Mesenteric fat pad (tissue), 1 donor: Measurements from ENCODE around the gene RGL1. TPM values are rescaled to one million over a fixed set of nuclear protein-coding genes. Genes with fewer than 3 reads are reported as not detected.
"Not testable (repeated sequence)": the region's sequence is repeated elsewhere in the genome, so short reads cannot be mapped to it uniquely, and the experiment has no call there.

Source experiments
- DNase-seq: peaks from one replicate; pipeline ENCODE4 v3.0.0-alpha.2; 2020; ENCODE audit warnings: low spot score
- long read RNA-seq: library from polyadenylated mRNA; unstranded; transcript quantifications from one replicate; pipeline ENCODE4 v2.0.0, GENCODE V29; 2020
- total RNA-seq: library from RNA; stranded (reverse); fragmentation: NEBNext Ultra II Directional; extraction: Animal tissue kit (Norgen Biotek cat#: 25700); gene quantifications from one replicate; pipeline ENCODE4 v1.2.1, GENCODE V29; 2021
- donor health status: DM: yes; HTN: yes; CAD: no.

The RGL1 gene
- total RNA-seq = 80.8 TPM
- long read RNA-seq, full-length matches to known transcripts = 4 of 25 reads
- long read RNA-seq, partial matches to known transcripts = 6 of 25 reads
- long read RNA-seq, other reads (novel, unspliced or antisense) = 15 of 25 reads

DNA sequence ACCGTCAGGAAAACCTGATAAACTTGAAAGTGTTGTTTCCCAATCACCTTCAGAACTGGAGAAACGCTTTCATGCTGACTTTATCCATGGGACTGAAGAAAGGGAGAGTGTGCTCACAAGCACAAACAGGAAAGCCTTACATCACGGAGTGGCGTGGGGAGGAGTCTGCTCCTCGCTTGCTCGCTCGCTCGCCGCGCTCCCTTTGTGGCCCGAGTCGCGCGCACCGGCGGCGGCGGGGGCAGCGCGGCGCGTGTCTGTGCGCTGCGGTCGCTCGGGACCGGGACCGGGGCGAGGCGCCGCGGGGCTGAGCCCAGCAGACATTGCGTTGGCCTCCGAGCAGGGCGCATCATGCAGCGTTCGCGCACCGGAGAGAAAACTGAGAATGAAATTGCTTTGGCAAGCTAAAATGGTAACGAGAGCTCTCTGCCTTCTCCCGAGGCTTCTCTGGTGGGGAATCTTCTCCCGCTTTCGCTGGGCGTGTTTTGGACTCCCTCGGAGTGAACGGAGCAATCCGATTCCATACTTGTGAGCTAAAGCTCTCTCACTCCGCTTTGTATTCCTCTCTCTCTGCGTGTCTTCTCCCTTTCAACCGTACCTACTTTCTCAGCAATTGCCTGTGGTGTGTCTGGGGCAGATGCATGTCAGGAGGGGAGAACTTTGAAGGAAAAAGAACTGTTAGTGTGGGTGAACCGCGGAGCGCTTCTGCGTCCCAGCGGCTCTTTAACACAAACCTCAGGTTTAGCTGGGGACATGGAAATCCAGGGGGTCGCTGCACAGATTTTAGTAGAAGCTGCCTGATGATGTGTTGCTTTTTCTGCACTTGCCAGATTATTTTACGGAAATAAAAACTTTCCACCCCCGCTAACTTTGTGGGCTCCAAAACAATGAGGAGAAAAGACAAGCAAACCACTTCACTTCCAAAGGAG lies at the start of gene RGL1:
Gene RGL1 (plus strand): TSS at position 205 of the 926 bp plus-strand sequence. CDS start 178 bp downstream, at position 383.
- DNase-seq = no peak

DNA sequence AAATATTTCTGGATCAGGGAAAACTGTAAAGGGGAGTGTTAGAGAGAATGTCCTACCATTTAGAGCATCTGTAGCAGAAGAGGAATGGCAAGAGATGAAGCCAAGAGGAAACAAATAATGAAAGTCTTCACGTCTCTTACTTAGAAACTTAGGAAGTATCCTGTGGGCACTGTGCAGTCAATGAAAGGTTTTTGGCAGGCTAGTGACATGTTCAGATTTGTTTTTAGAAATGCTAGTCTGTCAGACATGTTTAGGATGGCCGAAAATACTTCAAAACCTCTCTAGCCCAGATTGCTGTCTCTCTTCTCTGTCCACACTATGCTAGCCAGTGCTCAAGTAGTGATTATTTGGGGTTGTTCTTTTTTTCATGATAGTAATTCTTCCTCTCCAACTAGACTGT lies 48.6 kb upstream of the RGL1 start:
- no peak for DNase-seq

DNA sequence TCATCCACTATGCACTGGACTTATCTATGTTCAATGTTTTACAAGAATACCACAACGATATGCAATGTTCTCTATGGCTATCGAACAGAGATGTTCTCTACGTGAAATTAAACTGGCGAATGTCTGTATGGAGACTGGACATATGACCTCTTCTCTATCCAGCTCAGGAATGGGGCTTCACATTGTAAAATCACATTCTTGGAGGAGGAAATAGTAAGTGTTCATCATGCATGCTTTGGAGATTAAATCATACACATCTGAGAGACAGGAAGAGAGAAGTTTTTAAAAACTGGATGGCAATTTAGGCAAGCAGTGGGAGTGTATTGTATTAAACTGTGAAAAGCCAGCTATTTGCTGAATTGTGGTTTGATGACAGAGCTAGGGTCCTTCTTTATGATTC lies 47.9 kb upstream of the RGL1 start:
- no peak for DNase-seq

DNA sequence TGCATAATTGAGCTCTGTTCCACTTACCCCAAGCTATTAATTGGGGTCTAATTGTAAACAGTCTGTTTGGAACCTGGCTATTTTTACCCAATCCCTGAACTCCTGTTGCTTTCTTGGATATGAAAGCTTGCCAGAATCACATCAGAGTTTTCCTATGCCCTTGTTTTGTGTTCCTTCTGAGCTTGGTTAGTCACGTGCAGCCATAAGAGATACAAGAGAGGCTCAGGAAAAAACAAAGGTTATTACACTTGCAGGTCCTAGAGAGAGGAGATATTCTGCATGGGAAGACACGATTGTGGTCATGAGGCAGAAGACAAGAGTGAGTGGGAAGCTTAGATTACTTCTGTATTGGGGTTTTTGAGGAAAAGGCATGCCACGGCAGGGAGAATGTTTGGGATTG lies 46.0 kb upstream of the RGL1 start:
- no peak for DNase-seq

DNA sequence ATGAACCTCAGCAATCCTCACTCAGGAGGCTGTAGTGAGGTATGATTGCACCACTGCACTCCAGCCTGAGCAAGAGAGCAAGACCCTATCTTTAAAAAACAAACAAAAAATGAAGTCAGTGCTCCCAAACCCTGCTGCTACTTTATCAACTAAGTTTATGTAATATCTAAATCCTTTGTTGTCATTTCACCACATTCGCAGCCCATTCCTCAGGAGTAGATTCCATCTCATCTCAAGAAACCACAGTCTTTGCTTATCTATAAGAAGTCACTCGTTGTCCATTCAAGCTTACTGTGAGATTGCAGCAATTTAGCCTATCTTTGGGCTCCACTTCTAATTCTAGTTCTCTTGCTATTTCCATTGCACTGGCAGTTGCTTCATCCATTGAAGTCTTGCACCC lies 44.3 kb upstream of the RGL1 start:
- no peak for DNase-seq

DNA sequence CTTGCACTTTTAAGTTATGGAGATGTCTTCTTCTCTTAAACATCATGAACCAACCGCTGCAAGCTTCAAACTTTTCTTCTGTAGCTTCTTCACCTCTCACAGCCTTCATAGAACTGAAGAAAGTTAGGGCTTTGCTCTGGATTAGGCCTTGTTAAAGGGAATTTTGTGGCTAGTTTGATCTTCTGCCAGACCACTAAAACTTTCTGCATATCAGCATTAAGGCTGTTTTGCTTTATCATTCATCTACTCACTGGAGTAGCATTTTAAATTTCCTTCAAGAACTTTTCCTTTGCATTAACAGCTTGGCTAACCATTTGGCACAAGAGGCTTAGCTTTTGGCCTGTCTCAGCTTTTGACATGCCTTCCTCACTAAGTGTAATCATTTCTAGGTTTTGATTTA lies 43.0 kb upstream of the RGL1 start:
- no peak for DNase-seq

DNA sequence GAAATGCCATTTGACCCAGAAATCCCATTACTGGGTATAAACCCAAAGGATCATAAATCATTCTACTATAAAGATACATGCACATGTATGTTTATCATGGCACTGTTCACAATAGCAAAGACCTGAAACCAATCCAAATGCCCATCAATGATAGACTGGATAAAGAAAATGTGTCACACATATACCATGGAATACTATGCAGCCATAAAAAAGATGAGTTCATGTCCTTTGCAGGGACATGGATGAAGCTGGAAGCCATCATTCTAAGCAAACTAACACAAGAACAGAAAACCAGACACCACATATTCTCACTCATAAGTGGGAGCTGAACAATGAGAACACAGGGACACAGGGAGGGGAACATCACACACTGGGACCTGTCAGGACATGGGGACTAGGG lies 42.1 kb upstream of the RGL1 start:
- not testable (repeated sequence) for DNase-seq

DNA sequence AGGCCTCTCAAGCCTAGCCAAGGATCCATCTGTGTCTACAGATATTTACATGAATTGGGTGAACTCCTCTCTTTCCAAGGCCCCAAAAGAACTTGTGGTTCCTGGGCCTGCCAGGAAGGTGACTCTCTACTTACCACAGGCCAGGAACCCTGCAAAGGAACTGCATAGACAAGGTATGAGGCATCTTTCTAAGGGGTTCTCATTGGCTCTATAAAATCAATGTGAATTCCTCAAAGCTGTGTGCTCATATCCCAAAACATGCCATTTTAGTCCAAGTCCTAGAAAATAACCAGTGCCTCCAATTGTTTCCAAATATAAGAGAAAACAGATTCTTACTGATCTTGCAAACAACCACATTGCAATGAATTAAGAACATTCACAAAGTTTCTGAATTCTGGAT lies 39.9 kb upstream of the RGL1 start:
- DNase-seq = no peak

DNA sequence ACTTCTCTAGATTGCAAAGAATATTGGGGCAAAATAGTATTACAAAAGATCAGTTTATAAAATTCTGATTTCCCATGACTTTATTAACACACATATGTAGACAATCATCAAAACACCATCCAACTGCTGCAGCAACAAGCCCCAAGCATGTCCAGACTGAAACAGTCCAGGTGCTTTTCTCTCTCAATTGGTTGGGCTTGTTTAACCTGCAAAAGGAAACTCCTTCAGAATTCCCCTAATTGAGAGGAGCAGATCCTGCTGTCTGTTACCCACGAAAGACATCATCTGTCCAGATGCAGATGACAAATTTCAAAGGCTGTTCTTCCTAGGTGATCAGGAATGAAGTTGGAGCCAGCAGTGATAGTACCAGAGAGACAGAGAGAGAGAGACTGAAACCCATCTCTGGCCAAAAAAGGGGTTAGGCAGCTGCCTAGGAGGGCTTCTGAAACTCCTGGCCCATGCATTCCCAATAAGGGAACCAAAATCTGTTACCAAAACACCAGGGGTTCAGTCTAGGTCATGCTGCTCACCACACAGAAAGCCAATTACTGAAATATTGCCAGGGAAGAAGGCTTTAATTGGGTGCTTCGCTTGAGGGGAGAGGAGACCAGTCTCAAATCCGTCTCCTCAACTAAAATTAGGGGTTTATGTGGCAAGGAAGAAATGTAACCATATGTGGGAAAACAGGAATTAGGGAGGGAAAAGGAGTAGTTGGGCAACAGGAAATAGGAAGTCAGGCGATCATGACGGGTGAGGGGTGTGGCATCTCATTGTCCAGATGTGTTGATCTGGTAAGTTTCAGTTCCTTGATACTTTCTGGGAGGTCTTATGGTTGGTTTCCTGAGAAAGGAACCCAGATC lies 34.7 kb upstream of the RGL1 start:
- DNase-seq = no peak

DNA sequence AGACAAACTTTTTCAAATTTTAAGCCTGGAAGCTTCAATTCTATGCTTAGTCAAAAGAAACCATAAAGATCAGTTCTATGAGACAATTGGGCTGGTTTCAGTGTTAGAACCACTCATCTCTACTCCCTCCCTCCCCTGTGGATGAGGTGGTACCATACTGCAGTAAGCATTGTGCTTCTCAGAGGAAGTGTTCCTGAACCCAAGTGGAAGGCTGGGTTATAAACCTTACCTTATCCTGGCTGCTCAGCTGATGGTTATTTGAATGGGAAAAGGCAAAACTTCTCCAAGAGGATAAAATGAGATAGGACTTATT lies 34.1 kb upstream of the RGL1 start:
- no peak for DNase-seq

DNA sequence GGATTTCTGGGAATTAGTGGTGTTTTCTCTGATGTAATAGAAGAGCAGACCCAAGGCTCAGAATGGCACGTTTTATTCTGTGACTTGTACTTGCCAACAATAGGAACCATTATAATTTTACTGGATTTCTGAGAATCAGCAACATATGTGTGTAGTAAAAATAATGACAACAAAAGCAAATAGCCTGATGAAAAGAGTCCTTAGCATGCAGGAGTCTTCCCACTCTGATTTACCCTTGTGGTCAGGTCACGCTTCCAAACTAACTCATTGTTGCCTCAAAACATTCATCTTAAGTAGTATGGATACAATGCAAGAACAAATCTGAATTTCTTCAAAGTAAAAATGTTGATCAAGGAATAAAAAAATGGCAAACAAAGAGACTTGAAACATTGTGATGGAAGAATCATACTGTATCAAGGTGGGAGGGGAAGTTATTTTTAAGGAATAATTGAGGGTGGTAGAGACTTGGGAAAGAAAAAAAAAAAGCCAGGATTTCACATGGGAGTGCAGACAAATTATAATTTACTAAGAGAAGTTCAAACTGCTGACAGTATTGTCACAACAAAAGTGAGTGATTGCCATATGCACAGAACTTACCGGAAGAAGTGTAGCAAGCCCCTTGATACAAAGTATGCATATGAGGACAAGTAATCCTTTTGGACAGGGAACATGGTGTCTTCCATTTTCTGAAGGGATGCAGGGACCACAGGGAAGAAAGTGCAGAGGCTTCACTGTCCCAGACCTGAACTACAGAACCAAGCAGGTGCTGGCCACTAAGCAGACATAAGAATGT lies 31.2 kb upstream of the RGL1 start:
- DNase-seq = no peak

DNA sequence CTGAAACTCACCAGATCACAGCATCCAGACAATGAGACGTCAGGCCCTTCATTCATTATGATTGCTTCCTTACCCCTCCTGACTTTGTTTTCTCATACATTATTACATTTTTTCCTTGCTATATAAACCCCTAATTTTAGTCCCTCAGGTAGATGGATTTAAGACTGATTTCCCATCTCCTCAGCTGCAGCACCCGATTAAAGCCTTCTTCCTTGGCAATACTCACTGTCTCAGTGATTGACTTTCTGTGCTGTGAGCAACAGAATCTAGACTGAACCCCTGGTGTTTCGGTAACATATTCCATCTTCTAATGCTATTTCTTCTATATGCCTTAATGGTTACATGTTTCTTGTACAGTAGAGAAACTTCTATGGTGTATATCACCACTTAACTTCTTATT lies 30.0 kb upstream of the RGL1 start:
- DNase-seq = no peak

DNA sequence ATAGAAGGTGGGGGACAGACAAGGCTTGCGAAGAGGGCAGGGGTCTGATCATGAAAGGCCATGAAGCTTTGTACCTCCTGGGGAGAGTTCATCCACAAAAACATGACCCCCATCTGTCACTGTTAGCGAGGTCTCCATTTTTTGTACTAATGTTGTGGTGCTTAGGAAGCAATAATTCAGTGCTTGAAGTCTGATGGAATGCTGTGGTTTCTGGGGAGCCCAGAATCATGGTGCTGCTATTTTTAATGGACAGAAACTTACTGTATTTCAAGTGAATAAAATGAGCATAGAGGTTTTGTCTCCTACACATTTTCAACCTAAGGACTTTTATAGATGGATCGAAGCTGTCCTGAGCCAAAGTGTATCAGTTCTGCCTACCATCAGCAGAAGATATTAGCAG lies 28.2 kb upstream of the RGL1 start:
- no peak for DNase-seq

DNA sequence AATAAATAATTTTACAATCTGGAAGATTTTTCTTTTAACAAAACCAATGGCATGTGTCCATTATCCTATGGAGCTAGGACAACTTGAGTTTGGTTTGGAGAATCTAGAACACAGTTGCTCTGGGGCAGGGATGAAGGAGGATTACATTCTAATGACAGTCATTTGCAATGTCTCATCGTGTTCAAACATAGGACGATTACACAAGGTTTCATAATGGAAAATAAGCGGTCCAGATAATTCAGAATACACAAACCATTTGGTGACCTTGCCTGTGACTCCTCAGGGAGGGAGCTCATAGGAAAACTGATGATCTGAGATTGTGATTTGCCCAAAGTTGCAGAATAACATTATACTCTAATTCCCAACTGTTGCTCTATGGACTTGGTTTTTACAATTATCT lies 27.6 kb upstream of the RGL1 start:
- DNase-seq = no peak

DNA sequence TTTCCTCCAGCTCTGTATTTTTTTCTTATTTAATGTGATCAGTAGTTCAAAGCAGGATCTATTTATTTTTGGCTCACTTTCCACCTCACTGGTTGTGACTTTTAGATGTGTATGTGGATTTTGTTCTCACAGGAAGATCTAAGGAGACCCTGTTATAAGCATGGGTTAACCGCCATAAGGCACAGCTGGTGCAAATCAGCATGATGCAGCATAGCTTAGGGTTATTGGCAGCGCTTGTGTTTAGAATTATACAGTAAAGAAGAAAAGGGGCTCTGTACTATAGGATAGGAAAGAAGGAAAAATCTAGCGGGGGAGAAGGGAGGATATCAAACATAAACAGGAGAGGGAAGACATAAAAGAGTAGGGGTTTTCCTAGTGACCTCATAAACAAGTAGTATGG lies 26.9 kb upstream of the RGL1 start:
- no peak for DNase-seq

DNA sequence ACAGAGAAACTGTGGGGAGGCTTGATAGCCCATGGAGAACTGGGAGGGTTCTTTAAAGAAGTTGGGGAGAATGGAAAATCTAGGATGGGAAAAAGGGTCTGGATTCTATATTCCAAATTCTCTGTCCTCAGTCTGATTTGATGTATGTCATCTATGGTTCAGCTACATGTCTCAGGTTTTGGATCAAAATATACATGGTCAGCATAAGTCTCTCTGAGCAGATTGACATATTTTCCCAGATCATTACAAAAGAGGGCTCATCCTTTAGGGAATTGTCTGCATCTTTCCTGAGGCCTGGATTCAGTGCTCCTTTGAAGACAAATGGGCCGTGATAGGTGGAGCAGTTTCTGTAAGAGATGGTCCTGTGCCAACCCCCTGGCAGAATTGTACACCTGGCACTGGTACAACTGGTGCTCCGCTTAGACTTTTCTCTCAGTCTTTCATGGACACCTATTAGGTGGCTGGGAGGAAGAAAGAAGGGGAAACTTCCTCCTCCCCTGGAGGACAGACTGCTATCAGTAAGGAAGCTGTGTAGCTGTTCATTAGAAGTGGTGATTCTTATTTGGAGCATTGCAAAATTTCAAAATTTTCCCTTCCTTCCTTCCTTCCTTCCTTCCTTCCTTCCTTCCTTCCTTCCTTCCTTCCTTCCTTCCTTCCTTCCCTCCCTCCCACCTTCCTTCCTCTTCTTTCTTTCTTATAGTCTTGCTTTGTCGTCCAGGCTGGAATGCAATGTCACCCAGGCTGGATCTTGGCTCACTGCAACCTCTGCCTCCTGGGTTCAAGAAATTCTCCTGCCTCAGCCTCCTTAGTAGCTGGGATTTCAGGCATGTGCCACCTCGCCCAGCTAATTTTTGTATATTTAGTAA lies 26.1 kb upstream of the RGL1 start:
- DNase-seq = no peak

DNA sequence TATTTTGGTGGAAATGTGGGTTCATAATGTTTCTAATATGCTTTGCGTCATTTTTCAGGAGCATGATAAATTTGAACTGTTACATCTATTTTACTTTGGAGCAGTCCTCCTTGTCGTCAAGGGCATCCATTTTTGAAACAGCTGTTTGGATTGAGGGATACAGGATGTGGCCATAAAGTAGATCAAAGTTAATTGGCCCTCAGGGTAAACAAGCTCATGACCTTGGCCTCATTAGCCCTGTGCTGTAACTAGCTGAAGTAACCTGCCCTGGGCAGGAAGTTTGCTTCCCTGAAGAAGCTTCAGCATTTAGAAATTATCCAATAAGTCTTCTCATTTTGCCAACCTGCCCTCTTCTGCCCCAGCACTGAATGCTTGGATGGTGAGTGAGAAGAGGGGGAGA lies 24.8 kb upstream of the RGL1 start:
- no peak for DNase-seq

DNA sequence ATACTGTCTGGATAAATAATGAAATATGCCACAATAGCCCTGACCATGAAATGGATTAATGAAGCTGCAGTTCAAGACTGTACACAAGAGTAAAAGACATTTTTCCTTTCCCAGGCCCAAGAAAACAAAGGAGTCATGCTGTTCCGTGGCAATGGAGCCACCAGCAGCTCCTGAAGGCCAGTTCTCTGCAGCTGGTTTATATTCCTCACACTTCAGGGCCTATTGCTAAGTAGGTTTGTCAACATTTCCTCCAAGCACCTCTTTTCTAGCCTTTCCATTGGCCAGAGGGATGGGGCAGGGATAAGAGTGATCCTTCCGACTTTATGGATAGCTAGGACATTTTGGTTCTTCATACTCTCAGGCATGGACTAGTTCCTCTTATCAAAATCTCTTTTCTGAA lies 24.2 kb upstream of the RGL1 start:
- DNase-seq = no peak

DNA sequence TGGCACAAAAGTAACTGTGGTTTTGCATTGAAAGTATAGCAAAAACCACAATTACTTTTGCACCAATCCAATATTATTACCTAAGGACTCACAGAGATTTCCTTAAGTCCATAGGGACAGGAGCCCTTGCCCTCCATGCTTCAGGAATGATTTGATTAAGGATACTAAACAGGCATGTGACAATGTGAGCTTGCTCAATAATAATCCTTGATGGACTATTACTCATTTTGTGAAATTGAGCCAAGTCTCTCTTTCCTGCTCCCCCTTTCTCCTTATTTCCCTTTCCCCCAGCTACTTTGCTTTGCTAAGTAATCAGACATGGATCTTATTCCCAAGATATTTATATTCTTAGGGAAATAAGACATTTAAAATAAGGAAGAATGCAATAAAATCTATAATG lies 21.6 kb upstream of the RGL1 start:
- no peak for DNase-seq
